OCI-LY1 (cell line): Measurements from ENCODE around the gene CACNA1B.

Source experiments
- H2AFZ ChIP-seq: fragments of 200-600 bp; sonication (generic), shearing (Covaris generic); 2 replicates; pipeline ENCODE4 v1.6.0; 2014; ENCODE audit warnings: antibody characterized with exemption, mild to moderate bottlenecking, low read length
- H3F3A ChIP-seq: fragments of 200-600 bp; sonication (generic), shearing (Covaris generic); 2 replicates; pipeline ENCODE4 v1.6.0; 2014; ENCODE audit warnings: mild to moderate bottlenecking, antibody characterized with exemption, low read length, moderate library complexity; ENCODE audit not compliant: insufficient read depth
- H3K27ac ChIP-seq: fragments of 200-600 bp; sonication (generic); 2 replicates; pipeline ENCODE4 v1.5.1; 2014; ENCODE audit warnings: low read length, mixed run types, mild to moderate bottlenecking, low read depth; ENCODE audit not compliant: poor library complexity, severe bottlenecking
- H3K27me3 ChIP-seq: fragments of 200-600 bp; sonication (generic); 2 replicates; pipeline ENCODE4 v1.6.0; 2014; ENCODE audit warnings: antibody characterized with exemption, mild to moderate bottlenecking, low read length, moderate library complexity; ENCODE audit not compliant: insufficient read depth
- H3K36me3 ChIP-seq: fragments of 200-600 bp; sonication (generic); 2 replicates; pipeline ENCODE4 v1.6.1; 2014; ENCODE audit warnings: mild to moderate bottlenecking, antibody characterized with exemption, low read length, moderate library complexity, mixed read lengths; ENCODE audit not compliant: insufficient read depth
- H3K4me1 ChIP-seq: fragments of 200-600 bp; sonication (generic); 2 replicates; pipeline ENCODE4 v1.5.1; 2014; ENCODE audit warnings: mild to moderate bottlenecking, low read length, moderate library complexity; ENCODE audit not compliant: insufficient read depth, severe bottlenecking
- H3K4me2 ChIP-seq: fragments of 200-600 bp; sonication (generic), shearing (Covaris generic); 2 replicates; pipeline ENCODE4 v1.6.1; 2014; ENCODE audit warnings: low read length
- H3K4me3 ChIP-seq: fragments of 200-600 bp; sonication (generic); 2 replicates; pipeline ENCODE4 v1.5.1; 2014; ENCODE audit warnings: low read length, low read depth, mild to moderate bottlenecking, mixed read lengths; ENCODE audit not compliant: poor library complexity, severe bottlenecking
- H3K79me2 ChIP-seq: fragments of 200-600 bp; shearing (Covaris generic); 2 replicates; pipeline ENCODE4 v1.6.1; 2016; ENCODE audit warnings: mixed run types, low read length, mixed read lengths; ENCODE audit not compliant: insufficient read depth
- H3K9ac ChIP-seq: fragments of 200-600 bp; sonication (generic), shearing (Covaris generic); 2 replicates; pipeline ENCODE4 v1.6.1; 2014; ENCODE audit warnings: mild to moderate bottlenecking, low read length, mixed read lengths
- H3K9me2 ChIP-seq: fragments of 200-600 bp; sonication (generic), shearing (Covaris generic); 2 replicates; pipeline ENCODE4 v1.6.1; 2014; ENCODE audit warnings: low read depth, mild to moderate bottlenecking, low read length, mixed read lengths
- H3K9me3 ChIP-seq: fragments of 200-600 bp; shearing (Covaris generic); 2 replicates; pipeline ENCODE4 v1.6.1; 2014; ENCODE audit warnings: low read length, mixed read lengths
- H4K20me1 ChIP-seq: fragments of 200-600 bp; sonication (generic), shearing (Covaris generic); 2 replicates; pipeline ENCODE4 v1.6.0; 2016; ENCODE audit warnings: mild to moderate bottlenecking, low read length; ENCODE audit not compliant: insufficient read depth
- EZH2 ChIP-seq: fragments of 200-600 bp; sonication (generic), shearing (Covaris generic); IDR thresholded peaks from 2 replicates; pipeline ENCODE4 v1.8.0; 2017; ENCODE audit warnings: borderline replicate concordance, mixed run types, mild to moderate bottlenecking, antibody characterized with exemption, low read length, moderate library complexity, mixed read lengths
- TF ChIP-seq, protein P1 (sequence below): fragments of 200-600 bp; sonication (generic), shearing (Covaris generic); IDR thresholded peaks from 2 replicates; pipeline ENCODE4 v1.5.1; 2017; ENCODE audit warnings: mild to moderate bottlenecking, antibody characterized with exemption, low read length, moderate library complexity, mixed read lengths

Gene CACNA1B

DNA sequence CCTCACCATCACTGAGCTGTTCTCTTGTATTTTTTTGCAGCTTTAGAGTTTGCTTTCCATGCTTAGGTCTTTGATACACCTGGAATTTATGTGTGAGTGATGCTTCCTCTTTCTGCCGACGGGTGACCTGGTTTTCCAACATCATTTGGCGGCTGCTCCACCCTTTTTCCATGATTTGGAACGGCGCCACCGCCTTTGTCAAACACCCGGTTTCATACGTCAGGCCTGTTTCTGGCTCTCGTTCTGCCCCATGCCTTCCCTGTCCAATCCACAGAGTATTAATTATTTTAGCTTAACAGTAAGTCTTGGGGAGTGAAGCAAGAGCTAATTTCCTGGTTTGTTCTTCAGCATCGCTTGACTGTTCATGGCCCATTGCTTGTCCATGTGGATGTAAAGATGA lies 30.2 kb downstream of the CACNA1B start:
- Histone ChIP-seq H3K27me3 (peaks cover 4% of the 10 kb centered on the region; the same call in 1 of the 2 replicates), H3K4me2 (no peak overlapping the region), H2AFZ (no peak overlapping the region), H3K9me2 (no peaks in the 10 kb centered on the region), H3K79me2 (no peaks in the 10 kb centered on the region), H3K9ac (no peak overlapping the region), H3K4me1 (no peaks in the 10 kb centered on the region), H3K36me3 (no peaks in the 10 kb centered on the region), H3K27ac (no peak overlapping the region), H3K4me3 (no peak overlapping the region), H3F3A (no peaks in the 10 kb centered on the region), H3K9me3 (no peaks in the 10 kb centered on the region), H4K20me1 (no peaks in the 10 kb centered on the region)
- TF ChIP-seq EZH2: no peak
- TF ChIP-seq, protein P1, sequence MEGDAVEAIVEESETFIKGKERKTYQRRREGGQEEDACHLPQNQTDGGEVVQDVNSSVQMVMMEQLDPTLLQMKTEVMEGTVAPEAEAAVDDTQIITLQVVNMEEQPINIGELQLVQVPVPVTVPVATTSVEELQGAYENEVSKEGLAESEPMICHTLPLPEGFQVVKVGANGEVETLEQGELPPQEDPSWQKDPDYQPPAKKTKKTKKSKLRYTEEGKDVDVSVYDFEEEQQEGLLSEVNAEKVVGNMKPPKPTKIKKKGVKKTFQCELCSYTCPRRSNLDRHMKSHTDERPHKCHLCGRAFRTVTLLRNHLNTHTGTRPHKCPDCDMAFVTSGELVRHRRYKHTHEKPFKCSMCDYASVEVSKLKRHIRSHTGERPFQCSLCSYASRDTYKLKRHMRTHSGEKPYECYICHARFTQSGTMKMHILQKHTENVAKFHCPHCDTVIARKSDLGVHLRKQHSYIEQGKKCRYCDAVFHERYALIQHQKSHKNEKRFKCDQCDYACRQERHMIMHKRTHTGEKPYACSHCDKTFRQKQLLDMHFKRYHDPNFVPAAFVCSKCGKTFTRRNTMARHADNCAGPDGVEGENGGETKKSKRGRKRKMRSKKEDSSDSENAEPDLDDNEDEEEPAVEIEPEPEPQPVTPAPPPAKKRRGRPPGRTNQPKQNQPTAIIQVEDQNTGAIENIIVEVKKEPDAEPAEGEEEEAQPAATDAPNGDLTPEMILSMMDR: no peak

GRCh38 chr9:137912671-137913070 lies 35.1 kb downstream of the CACNA1B start:
- H3K9me2 ChIP-seq: no peaks in the 10 kb centered on the region
- H3K9me3 ChIP-seq: no peaks in the 10 kb centered on the region
- no peaks in the 10 kb centered on the region for H3K4me1 ChIP-seq
- H3K4me2 ChIP-seq: no peak overlapping the region
- H3K36me3 ChIP-seq: no peaks in the 10 kb centered on the region
- no peak overlapping the region for H3K4me3 ChIP-seq
- no peak overlapping the region for H3K27ac ChIP-seq
- no peak for TF ChIP-seq EZH2
- TF ChIP-seq, protein P1: no peak
- H4K20me1 ChIP-seq: no peaks in the 10 kb centered on the region
- H3F3A ChIP-seq: no peaks in the 10 kb centered on the region
- H3K79me2 ChIP-seq: no peaks in the 10 kb centered on the region
- H3K27me3 ChIP-seq: no peaks in the 10 kb centered on the region
- no peak overlapping the region for H2AFZ ChIP-seq
- no peak overlapping the region for H3K9ac ChIP-seq

DNA sequence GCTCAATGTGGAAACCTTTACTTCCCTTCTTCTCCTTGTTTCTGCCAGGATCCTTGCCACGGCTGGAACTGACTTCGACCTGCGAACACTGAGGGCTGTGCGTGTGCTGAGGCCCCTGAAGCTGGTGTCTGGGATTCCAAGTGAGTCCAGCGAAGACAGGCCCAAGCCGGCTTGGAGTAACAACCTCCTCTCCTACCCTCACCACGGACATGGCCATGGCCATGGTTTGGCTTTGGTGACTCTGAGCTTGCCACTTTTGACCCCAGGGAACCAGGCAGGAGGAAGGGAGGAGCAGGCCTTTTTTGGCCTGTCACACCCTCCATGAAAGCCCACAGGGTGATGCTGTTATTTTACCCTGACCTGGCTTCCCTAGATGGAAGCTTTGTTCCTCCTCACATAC lies 35.5 kb downstream of the CACNA1B start:
- no peaks in the 10 kb centered on the region for H3K9me2 ChIP-seq
- no peaks in the 10 kb centered on the region for H3F3A ChIP-seq
- no peak overlapping the region for H3K9ac ChIP-seq
- H4K20me1 ChIP-seq: no peaks in the 10 kb centered on the region
- no peak overlapping the region for H2AFZ ChIP-seq
- H3K4me2 ChIP-seq: no peak overlapping the region
- TF ChIP-seq EZH2: no peak
- TF ChIP-seq, protein P1: no peak
- H3K9me3 ChIP-seq: no peaks in the 10 kb centered on the region
- H3K79me2 ChIP-seq: no peaks in the 10 kb centered on the region
- H3K27me3 ChIP-seq: no peaks in the 10 kb centered on the region
- H3K36me3 ChIP-seq: no peaks in the 10 kb centered on the region
- no peak overlapping the region for H3K27ac ChIP-seq
- no peaks in the 10 kb centered on the region for H3K4me1 ChIP-seq
- no peak overlapping the region for H3K4me3 ChIP-seq
